GM12875 (cell line): Measurements from ENCODE around the gene MSI2.

Source experiments
- H3K4me3 ChIP-seq: one replicate; pipeline ENCODE4 v1.5.1; 2011; ENCODE audit warnings: low read depth, low read length, control low read depth
- TF ChIP-seq, protein P1 (sequence below): IDR thresholded peaks from 2 replicates; pipeline ENCODE4 v1.5.1; 2011; ENCODE audit warnings: low read depth, mild to moderate bottlenecking, control low read depth, inconsistent platforms, low read length, moderate library complexity, borderline replicate concordance; ENCODE audit not compliant: insufficient read depth

Gene MSI2

DNA sequence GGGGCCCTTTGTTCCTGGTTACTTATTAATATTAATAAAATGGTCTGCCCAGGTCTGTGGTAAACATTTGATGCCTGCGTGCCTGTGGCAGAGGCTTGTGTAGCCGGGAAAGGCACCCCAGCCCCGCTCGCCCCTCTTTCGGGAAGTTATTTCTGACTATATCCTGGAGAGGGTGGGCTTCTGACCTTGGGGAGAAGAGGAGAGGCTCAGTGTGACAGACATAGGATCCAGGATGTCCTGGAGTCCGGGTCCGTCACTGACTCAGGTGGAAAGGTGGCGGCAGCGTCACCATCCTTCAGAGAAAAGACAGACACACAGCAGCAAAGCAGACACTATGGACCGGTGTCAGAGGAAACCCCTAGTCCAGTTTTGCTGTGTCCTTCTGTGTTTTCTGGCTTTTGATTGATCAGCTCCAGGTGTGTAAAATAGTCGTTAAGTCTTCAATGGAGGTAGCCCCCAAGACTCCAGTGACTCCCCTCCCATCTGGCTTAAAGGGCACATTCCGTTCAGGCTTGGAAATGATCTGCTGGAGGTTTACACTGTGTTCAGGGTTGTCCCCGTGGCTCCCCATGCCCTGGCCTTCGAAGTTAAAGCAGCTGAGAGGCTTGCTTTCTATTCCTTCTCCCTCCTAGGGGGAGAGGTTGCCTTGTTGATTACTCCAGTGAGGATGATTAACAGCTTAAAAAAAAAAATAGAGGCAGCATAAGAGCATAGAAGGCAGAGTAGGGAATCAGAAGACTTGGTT is 407.2 kb downstream of the MSI2 start:
- TF ChIP-seq, protein P1, sequence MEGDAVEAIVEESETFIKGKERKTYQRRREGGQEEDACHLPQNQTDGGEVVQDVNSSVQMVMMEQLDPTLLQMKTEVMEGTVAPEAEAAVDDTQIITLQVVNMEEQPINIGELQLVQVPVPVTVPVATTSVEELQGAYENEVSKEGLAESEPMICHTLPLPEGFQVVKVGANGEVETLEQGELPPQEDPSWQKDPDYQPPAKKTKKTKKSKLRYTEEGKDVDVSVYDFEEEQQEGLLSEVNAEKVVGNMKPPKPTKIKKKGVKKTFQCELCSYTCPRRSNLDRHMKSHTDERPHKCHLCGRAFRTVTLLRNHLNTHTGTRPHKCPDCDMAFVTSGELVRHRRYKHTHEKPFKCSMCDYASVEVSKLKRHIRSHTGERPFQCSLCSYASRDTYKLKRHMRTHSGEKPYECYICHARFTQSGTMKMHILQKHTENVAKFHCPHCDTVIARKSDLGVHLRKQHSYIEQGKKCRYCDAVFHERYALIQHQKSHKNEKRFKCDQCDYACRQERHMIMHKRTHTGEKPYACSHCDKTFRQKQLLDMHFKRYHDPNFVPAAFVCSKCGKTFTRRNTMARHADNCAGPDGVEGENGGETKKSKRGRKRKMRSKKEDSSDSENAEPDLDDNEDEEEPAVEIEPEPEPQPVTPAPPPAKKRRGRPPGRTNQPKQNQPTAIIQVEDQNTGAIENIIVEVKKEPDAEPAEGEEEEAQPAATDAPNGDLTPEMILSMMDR = no peak
- no peak overlapping the region for H3K4me3 ChIP-seq

DNA sequence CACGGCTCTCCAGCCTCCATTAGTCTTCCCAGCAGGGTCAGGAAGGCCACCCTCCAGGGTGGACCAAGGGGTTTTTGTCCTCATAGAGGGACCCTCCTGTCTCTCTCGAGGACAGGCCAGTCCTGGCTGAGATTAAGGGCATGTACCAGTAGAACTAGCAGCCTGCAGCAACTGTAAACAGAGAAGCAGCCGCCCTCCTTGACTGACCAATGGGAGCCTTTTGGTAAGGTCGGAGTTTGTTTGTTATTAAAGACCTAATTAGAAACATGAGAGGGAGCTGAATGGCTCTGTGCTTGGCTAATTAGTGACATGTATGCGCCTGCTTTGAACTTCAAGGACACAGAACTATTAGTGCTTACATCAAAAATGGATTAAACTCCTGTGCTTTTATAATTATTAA is 408.8 kb downstream of the MSI2 start:
- no peak overlapping the region for H3K4me3 ChIP-seq
- TF ChIP-seq, protein P1 = no peak

DNA sequence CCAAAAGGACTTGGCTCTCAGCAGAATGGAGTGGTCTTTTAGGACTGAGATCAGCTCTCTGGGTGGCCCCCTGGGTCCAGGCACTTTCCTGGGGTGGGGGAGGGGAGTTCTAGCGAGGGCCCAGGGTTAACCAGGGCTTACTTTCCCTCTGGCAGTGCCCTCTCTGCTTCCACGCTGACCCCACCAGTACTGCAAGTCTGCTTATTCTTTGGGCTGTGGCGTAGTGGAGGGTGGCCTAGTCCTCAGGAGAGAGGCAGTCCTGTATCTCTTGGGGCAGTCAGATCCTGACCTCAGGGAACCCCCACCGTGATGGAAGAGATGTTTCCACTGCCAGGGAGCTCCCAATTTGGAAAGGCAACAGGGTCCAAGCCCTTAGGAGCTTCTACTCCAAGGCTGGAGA is 409.4 kb downstream of the MSI2 start:
- TF ChIP-seq, protein P1 = no peak
- no peak overlapping the region for H3K4me3 ChIP-seq

DNA sequence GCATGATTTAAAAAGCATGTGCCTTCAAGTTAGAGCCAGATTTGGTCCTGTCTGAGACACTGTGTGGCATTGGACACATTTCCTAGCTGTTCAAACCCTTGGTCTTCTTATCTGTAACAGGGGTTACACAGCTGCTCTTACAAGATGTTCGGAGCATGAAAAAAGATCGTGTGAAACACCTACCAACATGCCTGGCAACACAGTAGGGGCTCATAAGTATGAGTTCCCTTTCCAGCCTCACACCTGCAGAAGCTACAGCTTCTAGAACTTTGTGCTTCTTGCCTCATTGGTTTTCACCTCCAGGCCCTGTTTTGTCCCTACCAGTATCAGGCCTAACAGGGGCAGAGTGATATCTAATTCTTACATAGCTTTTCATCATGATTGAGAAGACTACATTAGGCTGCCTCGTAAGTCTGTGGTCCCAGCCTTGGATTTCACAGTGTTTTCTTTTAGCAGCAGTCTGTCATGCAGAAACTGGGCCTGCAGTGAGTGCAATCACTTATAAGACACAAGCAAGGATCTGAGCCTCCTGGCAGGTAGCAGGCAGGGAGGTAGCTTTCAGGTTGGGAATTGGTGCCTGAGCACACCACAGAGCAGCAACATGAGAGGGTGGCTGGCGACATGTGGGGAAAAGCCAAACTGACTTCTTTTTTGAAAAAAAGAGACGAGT is 410.0 kb downstream of the MSI2 start:
- TF ChIP-seq, protein P1 = no peak
- H3K4me3 ChIP-seq = no peak overlapping the region

DNA sequence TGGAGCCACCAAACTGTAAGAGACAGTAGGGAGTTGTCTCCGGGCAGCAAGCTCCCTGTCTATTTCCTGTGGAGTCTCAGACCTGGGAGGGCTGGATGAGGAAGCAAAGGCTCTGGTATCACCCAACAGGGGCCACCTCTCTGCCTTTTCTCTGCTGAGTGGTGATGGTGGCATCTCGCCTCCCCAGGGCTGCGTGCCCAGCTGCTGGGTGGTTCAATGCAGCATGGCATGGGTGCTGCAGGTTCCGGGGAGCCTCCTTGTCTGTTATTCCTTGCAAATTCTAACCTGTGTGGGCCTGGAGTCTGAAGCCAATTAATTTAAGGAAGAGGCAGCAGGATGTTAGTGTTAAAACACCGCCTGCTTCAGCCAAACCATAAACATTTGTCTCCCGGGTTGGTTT is 410.6 kb downstream of the MSI2 start:
- no peak overlapping the region for H3K4me3 ChIP-seq
- TF ChIP-seq, protein P1 = no peak

DNA sequence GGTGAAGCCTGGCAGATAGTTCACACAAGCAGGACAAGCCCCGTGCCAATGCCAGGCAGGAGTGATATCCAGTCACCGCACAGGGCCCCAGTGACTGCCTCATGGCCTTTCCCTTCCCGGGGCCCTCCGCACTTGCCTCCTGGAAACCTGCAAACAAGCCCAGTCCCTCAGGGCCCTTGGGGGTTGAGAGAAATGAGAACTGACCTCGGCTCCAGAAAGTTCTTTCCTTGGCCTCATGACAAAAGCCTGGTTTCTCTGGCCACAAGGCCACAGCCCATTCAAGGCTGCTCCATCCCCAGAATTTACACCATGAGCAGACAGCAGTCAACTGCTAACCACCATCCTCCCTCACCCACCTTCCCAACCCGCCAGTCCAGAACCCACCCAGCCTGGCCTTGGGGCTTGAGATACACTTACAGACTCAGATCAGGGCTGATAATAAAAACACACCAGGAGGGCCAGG is 411.2 kb downstream of the MSI2 start:
- H3K4me3 ChIP-seq = no peak overlapping the region
- TF ChIP-seq, protein P1 = no peak

DNA sequence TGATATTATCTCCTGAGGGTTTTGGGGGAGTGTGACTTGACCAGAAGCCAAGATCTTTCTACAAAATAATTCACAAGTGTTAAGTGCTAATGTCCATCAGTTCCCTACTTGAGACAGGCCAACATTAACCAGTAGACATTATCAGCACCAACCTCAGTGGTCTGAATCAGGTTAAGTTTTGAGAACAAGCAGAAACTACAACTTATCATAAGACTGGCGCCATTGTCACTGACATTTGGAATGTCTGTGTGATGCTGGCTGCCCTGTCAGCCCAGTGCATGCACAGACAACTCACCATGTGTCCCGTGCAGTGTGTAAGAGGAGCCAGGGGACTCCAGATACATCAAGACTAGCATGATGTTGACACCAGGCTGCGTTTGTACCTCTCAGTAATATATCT is 412.0 kb downstream of the MSI2 start:
- TF ChIP-seq, protein P1 = no peak
- no peak overlapping the region for H3K4me3 ChIP-seq
